Activated CD8-positive, alpha-beta memory T cell treated with anti-CD3 and anti-CD28 coated beads for 36 hours (primary cell): ENCODE data around the gene OCA2. TPM values are rescaled to one million over a fixed set of nuclear protein-coding genes. Genes with fewer than 3 reads are reported as not detected.

Experiments
- CTCF ChIA-PET: fragments of 350-600 bp; sonication (Branson Sonifier 250); formaldehyde crosslinking; loops from one replicate; lab custom pipeline; 2021; ENCODE audit warnings: antibody characterized with exemption; lab: Charles Lee
- POLR2A ChIA-PET: fragments of 350-600 bp; sonication (Branson Sonifier 250); formaldehyde crosslinking; loops from one replicate; lab custom pipeline; 2021; ENCODE audit warnings: antibody characterized with exemption; lab: Charles Lee
- total RNA-seq, 2 experiments: library from RNA; stranded (reverse); gene quantifications; one replicate each; pipeline ENCODE4 v1.2.3, GENCODE V29; 2021

The OCA2 gene
- total RNA-seq, 2 experiments from 2014 or later = not detected

- POLR2A ChIA-PET = no interaction called here
- CTCF ChIA-PET = no interaction called here
Measured at GRCh38 chr15:28037969-28038590, 61.0 kb downstream of the OCA2 start.

- CTCF ChIA-PET = no interaction called here
- POLR2A ChIA-PET = no interaction called here
Measured at GRCh38 chr15:28033443-28033842, 65.7 kb downstream of the OCA2 start.

DNA sequence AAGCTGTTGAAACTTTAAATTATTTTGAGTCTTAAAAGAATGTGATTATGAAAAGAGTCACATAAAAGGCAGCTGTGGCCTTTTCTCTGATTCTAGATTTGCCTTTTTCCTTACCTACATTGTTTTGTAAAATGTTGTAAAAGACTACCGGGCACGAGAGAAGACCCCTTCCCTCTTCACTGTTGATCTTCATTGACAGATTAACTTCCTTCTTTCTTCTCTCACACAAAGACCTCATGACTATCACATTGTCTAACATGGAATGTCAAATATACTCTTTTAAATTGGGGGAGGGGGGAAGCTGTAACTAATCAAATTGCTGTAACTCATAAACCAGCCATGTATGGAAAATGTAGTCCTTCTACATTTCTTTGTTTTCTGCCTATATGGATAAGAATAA, 68.3 kb downstream of the OCA2 start:
- ChIA-PET POLR2A (no interaction called here), CTCF (no interaction called here)

DNA sequence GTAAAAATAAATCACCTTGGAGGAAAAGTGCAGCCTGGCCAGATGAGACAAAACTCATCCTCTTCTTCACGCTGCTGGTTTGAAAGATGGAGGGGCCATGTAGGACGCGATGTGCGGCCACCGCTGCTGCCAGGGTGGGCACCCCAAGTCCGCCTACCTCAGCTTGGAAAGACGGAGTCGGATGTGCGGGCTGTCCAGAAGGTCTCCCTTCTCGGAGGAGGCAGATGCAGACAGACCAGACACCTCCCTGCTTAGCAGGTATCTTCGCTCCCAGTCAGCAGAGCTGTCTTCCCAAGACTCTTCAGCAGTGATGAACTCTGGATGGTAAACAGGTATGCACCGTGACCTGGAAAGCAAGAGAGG, 71.4 kb downstream of the OCA2 start:
- ChIA-PET CTCF (no interaction called here), POLR2A (no interaction called here)

GRCh38 chr15:28026764-28027713, 72.1 kb downstream of the OCA2 start:
- POLR2A ChIA-PET = no interaction called here
- CTCF ChIA-PET = no interaction called here

GRCh38 chr15:28026221-28026620, 72.9 kb downstream of the OCA2 start:
- ChIA-PET POLR2A (no interaction called here), CTCF (no interaction called here)

GRCh38 chr15:28025413-28025812, 73.7 kb downstream of the OCA2 start:
- CTCF ChIA-PET = no interaction called here
- POLR2A ChIA-PET = no interaction called here

DNA sequence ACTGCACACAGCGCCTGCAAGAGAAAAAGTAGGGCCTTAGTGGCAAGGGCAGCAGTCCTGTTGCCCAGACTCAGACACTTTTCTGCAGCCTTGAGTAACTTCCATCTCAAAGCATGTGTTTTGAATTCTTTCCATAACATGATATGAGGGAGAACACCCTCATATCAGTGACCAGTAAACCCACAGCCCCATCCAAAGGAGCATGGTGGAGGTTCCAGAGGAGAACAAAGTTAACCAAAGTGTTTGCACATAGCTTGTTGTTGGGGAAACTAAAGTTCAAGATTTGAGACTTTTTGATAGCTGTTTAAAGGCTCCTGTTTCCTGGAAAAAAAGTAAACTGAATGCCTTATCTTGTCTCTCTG, 74.2 kb downstream of the OCA2 start:
- CTCF ChIA-PET = no interaction called here
- POLR2A ChIA-PET = no interaction called here

GRCh38 chr15:28023933-28024888, 74.9 kb downstream of the OCA2 start:
- POLR2A ChIA-PET = no interaction called here

DNA sequence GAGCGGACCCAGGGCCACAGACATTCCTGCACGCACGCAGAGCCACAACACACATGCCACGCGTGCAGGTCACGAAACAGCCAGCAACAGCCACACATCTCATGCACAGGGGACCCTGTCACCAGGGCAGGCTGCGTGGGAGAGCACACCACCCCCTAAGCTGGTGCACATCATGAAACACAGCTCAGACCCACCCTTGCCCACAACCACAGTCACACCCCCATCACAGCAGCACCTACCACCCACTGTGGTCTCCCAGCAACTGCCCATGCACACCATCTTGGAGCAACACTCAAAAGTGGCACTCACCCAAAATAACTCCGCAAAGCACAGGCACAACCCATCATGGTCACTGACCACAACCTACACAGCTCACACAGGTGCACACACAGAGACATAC, 75.7 kb downstream of the OCA2 start:
- CTCF ChIA-PET = no interaction called here
- POLR2A ChIA-PET = no interaction called here

More at GRCh38 chr15:28023933-28024888, 74.9 kb downstream of the OCA2 start:
- CTCF ChIA-PET = no interaction called here

- ChIA-PET CTCF (no interaction called here), POLR2A (no interaction called here)
Measured at GRCh38 chr15:28022961-28023360, 76.2 kb downstream of the OCA2 start.

GRCh38 chr15:28022181-28022580, 76.9 kb downstream of the OCA2 start:
- POLR2A ChIA-PET = no interaction called here
- CTCF ChIA-PET = no interaction called here

DNA sequence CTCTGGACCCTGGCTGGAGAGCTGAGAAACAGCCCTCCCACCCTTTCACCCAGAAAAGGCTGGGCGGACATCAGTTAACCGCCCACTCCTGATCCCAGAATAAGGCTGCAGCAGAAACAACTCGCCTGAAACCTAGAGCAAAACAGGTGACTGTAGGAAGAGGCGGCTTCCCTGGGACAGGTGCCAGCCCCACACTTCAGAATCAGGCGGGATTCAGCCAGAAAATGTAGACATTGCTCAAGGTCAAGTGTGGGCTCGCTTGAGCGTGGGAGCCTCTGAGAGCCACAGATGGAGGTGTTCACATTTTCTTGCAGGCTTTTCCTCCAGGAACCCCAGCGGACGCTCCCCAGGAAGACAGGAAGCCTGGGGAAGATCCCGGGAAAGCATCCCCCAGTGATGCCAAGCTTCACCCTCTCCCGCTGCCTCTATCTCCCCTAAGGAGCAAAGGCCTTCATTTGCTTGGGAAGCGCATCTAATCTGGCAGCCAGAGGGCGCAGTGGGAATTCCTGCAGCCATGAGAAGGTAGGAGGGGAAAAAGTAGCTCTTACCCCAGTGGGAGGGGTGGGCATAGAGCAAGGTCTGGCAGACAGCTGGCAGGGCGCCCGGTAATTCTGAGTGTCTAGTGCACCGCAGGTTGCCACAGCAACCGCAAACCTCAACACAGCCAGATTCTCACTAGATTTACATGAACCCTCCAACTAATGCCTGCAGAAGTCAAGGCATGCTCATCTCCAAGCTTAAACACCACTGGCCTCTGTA, 77.7 kb downstream of the OCA2 start:
- ChIA-PET POLR2A (no interaction called here), CTCF (no interaction called here)

DNA sequence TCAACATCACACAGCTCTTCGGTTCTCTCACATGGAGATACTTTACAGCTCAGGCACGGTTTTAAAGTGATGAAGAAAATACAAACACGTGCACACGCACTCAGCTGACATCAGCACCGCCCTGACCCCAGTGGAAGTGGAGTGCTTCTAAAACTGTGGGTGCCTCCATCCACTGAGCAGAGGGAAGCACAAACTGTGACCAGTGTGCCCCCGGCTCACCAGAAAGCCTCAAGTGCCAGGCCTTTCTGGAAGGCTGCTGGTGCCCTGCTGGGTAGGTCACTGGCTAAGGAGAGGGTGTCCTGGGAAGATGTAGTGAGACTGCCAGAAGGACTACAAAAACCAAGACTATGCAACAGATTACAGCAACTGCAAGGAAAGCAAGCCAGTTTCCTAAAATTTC, 78.5 kb downstream of the OCA2 start:
- CTCF ChIA-PET = no interaction called here
- POLR2A ChIA-PET = no interaction called here

GRCh38 chr15:28019594-28020309, 79.4 kb downstream of the OCA2 start:
- ChIA-PET CTCF (no interaction called here), POLR2A (no interaction called here)

DNA sequence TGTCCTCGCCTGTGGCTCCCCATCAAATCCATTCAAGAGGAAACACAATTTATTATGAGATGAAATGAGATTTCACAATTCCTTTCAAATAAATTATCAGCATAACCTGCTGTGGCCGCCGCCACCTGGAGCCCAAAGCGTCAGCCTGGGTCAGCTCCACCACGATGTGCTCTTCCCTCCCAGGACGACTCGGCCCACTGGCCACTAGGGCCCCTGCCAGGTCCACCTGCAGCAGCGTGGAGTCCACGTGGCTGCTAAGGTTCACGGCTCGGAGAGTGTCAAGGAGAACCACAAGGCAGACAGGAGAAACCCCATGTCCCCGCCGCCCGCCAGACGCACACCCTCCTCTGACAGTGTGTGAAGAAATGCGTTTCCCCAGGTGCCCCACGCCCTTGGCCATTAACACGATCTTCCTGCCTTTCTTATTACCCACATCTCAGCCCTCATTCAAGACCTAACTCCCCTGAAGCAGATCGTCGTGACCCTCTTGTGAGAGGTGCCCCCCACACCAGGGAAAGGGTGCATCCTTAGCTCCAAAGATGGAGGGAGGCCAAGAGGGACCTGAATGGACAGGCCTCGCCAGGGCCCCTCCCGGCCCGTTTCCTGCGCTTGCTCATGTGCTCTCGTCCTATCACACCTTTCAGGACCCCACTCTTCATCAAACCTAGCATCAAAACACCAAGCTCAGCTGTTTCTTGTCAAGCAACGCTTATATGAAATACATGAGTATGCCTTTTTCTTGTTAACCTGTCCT, 80.6 kb downstream of the OCA2 start:
- ChIA-PET POLR2A (no interaction called here), CTCF (no interaction called here)

GRCh38 chr15:28017423-28017924, 81.6 kb downstream of the OCA2 start:
- POLR2A ChIA-PET = no interaction called here

GRCh38 chr15:28015855-28016254, 83.3 kb downstream of the OCA2 start:
- CTCF ChIA-PET = no interaction called here
- POLR2A ChIA-PET = interaction anchor here (0.6 kb wide), 1 partner anchor 752 kb away, joined by 4 read pairs; no protein-coding TSS in a partner anchor

More at GRCh38 chr15:28017423-28017924, 81.6 kb downstream of the OCA2 start:
- CTCF ChIA-PET = no interaction called here
